Ishikawa (cell line): ENCODE measurements around the gene KRTAP1-1.
"Not testable (repeated sequence)": the region's sequence is repeated elsewhere in the genome, so short reads cannot be mapped to it uniquely, and the experiment has no call there.

Experiments
- CEBPB ChIP-seq: IDR thresholded peaks from 2 replicates; pipeline ENCODE4 v1.6.1; 2012
- CREB1 ChIP-seq: IDR thresholded peaks from 2 replicates; pipeline ENCODE4 v1.6.1; 2012; ENCODE audit warnings: low read depth
- EGR1 ChIP-seq: IDR thresholded peaks from 2 replicates; pipeline ENCODE4 v1.6.1; 2012
- EP300 ChIP-seq: IDR thresholded peaks from 2 replicates; pipeline ENCODE4 v1.6.1; 2012; ENCODE audit warnings: borderline replicate concordance
- FOXM1 ChIP-seq: IDR thresholded peaks from 2 replicates; pipeline ENCODE4 v1.6.1; 2012; ENCODE audit warnings: low read depth, borderline replicate concordance
- MAX ChIP-seq: IDR thresholded peaks from 2 replicates; pipeline ENCODE4 v1.6.1; 2012
- NFIC ChIP-seq: IDR thresholded peaks from 2 replicates; pipeline ENCODE4 v1.6.1; 2012
- RAD21 ChIP-seq: IDR thresholded peaks from 2 replicates; pipeline ENCODE4 v1.6.1; 2012; ENCODE audit warnings: low read depth
- REST ChIP-seq: IDR thresholded peaks from 2 replicates; pipeline ENCODE4 v1.6.1; 2012; ENCODE audit warnings: low read depth, mild to moderate bottlenecking
- TAF1 ChIP-seq: IDR thresholded peaks from 2 replicates; pipeline ENCODE4 v1.6.1; 2012; ENCODE audit warnings: low read depth, mild to moderate bottlenecking
- TCF12 ChIP-seq: IDR thresholded peaks from 2 replicates; pipeline ENCODE4 v1.6.1; 2012; ENCODE audit warnings: low read depth
- TEAD4 ChIP-seq: IDR thresholded peaks from 2 replicates; pipeline ENCODE4 v1.6.1; 2012
- USF1 ChIP-seq: IDR thresholded peaks from 2 replicates; pipeline ENCODE4 v1.6.1; 2012
- YY1 ChIP-seq: IDR thresholded peaks from 2 replicates; pipeline ENCODE4 v1.6.1; 2012; ENCODE audit warnings: low read depth
- ZBTB7A ChIP-seq: IDR thresholded peaks from 2 replicates; pipeline ENCODE4 v1.6.1; 2012; ENCODE audit warnings: low read depth

The KRTAP1-1 gene

GRCh38 chr17:41058741-41059140 is 17.5 kb upstream of the KRTAP1-1 start:
- TF ChIP-seq RAD21 (no peak), CEBPB (no peak), CREB1 (no peak), TAF1 (no peak), ZBTB7A (no peak), USF1 (no peak), EP300 (no peak)

GRCh38 chr17:41057547-41057946 is 16.3 kb upstream of the KRTAP1-1 start:
- no peak for TF ChIP-seq TCF12
- TF ChIP-seq YY1, result no peak
- TF ChIP-seq EP300, result no peak
- TF ChIP-seq TAF1, result no peak
- TF ChIP-seq REST, result no peak
- no peak for TF ChIP-seq TEAD4
- TF ChIP-seq ZBTB7A, result no peak
- TF ChIP-seq USF1, result no peak

GRCh38 chr17:41055130-41055529 is 13.9 kb upstream of the KRTAP1-1 start, which contains the start of gene KRTAP2-2:
Gene KRTAP2-2, minus strand, starts transcription at chr17:41055230. Its CDS starts 19 bp downstream, at chr17:41055211.
- TF ChIP-seq YY1, NFIC, TAF1: not testable (repeated sequence)

GRCh38 chr17:41054025-41054424 is 12.8 kb upstream of the KRTAP1-1 start:
- peak; percentile 64 for TF ChIP-seq NFIC
- peak; percentile 30; the same call in 1 of the 2 replicates for TF ChIP-seq MAX
- no peak for TF ChIP-seq EGR1
- TF ChIP-seq RAD21, result no peak
- peak; percentile 74 for TF ChIP-seq FOXM1
- peak; percentile 97 for TF ChIP-seq TEAD4
- TF ChIP-seq ZBTB7A, result no peak
- TF ChIP-seq TAF1, result no peak
- TF ChIP-seq CEBPB, result peak; percentile 53; the same call in 1 of the 2 replicates
- peak; percentile 99 for TF ChIP-seq TCF12
- TF ChIP-seq YY1, result no peak
- no peak for TF ChIP-seq REST
- TF ChIP-seq USF1, result no peak
- no peak for TF ChIP-seq CREB1
- peak; percentile 91 for TF ChIP-seq EP300

- TF ChIP-seq TCF12 (no peak), EP300 (no peak), CREB1 (no peak), NFIC (no peak), RAD21 (no peak), REST (no peak), CEBPB (no peak), EGR1 (no peak), TEAD4 (no peak), MAX (no peak), ZBTB7A (no peak), FOXM1 (no peak), YY1 (no peak), TAF1 (no peak), USF1 (no peak)
These were observed 11.3 kb upstream of the KRTAP1-1 start for GRCh38 chr17:41052566-41052965.
